ENCODE measurements around the gene SRPK2.

- no peak for TF ChIP-seq POLR2AphosphoS5 (IDR thresholded peaks at IDR 0.05; ENCODE audit: low read depth, low read length)
- TF ChIP-seq POLR2A (IDR thresholded peaks at IDR 0.05; ENCODE audit: low read depth, low read length), result no peak
Measured at GRCh38 chr7:105105579-105105978, 283.1 kb downstream of the SRPK2 start.

All from GM12892 (cell line).